ENCODE results near the gene ZSCAN5A.

- no peak for TF ChIP-seq PATZ1 (CRISPR knock-in tag; IDR thresholded peaks at IDR 0.05; ENCODE audit: borderline replicate concordance)
- TF ChIP-seq ZNF8 (CRISPR knock-in tag; IDR thresholded peaks at IDR 0.05), result no peak
- no peak for TF ChIP-seq ZFP30 (CRISPR knock-in tag; IDR thresholded peaks at IDR 0.05)
- no peak for TF ChIP-seq ZNF70 (CRISPR knock-in tag; IDR thresholded peaks at IDR 0.05)
- TF ChIP-seq, protein P1, sequence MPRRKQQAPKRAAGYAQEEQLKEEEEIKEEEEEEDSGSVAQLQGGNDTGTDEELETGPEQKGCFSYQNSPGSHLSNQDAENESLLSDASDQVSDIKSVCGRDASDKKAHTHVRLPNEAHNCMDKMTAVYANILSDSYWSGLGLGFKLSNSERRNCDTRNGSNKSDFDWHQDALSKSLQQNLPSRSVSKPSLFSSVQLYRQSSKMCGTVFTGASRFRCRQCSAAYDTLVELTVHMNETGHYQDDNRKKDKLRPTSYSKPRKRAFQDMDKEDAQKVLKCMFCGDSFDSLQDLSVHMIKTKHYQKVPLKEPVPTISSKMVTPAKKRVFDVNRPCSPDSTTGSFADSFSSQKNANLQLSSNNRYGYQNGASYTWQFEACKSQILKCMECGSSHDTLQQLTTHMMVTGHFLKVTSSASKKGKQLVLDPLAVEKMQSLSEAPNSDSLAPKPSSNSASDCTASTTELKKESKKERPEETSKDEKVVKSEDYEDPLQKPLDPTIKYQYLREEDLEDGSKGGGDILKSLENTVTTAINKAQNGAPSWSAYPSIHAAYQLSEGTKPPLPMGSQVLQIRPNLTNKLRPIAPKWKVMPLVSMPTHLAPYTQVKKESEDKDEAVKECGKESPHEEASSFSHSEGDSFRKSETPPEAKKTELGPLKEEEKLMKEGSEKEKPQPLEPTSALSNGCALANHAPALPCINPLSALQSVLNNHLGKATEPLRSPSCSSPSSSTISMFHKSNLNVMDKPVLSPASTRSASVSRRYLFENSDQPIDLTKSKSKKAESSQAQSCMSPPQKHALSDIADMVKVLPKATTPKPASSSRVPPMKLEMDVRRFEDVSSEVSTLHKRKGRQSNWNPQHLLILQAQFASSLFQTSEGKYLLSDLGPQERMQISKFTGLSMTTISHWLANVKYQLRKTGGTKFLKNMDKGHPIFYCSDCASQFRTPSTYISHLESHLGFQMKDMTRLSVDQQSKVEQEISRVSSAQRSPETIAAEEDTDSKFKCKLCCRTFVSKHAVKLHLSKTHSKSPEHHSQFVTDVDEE (CRISPR knock-in tag; IDR thresholded peaks at IDR 0.05), result no peak
- TF ChIP-seq PPARA (CRISPR knock-in tag; IDR thresholded peaks at IDR 0.05; ENCODE audit: borderline replicate concordance), result no peak
- TF ChIP-seq ARNTL (CRISPR knock-in tag; IDR thresholded peaks at IDR 0.05; ENCODE audit: borderline replicate concordance, low read depth), result no peak
- TF ChIP-seq CREB5 (CRISPR knock-in tag; IDR thresholded peaks at IDR 0.05; ENCODE audit: low read depth), result no peak
- TF ChIP-seq, protein P2, sequence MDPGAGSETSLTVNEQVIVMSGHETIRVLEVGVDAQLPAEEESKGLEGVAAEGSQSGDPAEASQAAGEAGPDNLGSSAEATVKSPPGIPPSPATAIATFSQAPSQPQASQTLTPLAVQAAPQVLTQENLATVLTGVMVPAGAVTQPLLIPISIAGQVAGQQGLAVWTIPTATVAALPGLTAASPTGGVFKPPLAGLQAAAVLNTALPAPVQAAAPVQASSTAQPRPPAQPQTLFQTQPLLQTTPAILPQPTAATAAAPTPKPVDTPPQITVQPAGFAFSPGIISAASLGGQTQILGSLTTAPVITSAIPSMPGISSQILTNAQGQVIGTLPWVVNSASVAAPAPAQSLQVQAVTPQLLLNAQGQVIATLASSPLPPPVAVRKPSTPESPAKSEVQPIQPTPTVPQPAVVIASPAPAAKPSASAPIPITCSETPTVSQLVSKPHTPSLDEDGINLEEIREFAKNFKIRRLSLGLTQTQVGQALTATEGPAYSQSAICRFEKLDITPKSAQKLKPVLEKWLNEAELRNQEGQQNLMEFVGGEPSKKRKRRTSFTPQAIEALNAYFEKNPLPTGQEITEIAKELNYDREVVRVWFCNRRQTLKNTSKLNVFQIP (CRISPR knock-in tag; IDR thresholded peaks at IDR 0.05; ENCODE audit: borderline replicate concordance, low read depth), result no peak
- TF ChIP-seq CSDC2 (CRISPR knock-in tag; IDR thresholded peaks at IDR 0.05), result no peak
- TF ChIP-seq ZFP3 (CRISPR knock-in tag; IDR thresholded peaks at IDR 0.05), result no peak
- TF ChIP-seq BACH2 (CRISPR knock-in tag; IDR thresholded peaks at IDR 0.05; ENCODE audit: borderline replicate concordance), result no peak
Observed at GRCh38 chr19:56332695-56333094, 18.1 kb upstream of the ZSCAN5A start.

Measured in SK-N-SH treated with all-trans-retinoic acid at 6 μM for 48 hours (cell line).